ENCODE results near the gene UST.

UST gene

GRCh38 chr6:149074832-149075258 lies 328.0 kb downstream of the UST start:
- Histone ChIP-seq H3K27me3 (ENCODE audit: insufficient read depth, low read depth) (no peaks in the 10 kb centered on the region), H3K4me2 (no peak overlapping the region), H3K9ac (no peak overlapping the region), H3K4me1 (ENCODE audit: low read depth, poor library complexity, severe bottlenecking) (no peaks in the 10 kb centered on the region), H3K79me2 (ENCODE audit: insufficient read depth, low read depth) (no peaks in the 10 kb centered on the region), H3K4me3 (IDR thresholded peaks at IDR 0.05; ENCODE audit: insufficient read depth, low read depth, low read length) (no peak overlapping the region), H4K20me1 (ENCODE audit: insufficient read depth) (no peaks in the 10 kb centered on the region), H3K36me3 (ENCODE audit: insufficient read depth) (no peaks in the 10 kb centered on the region), H2AFZ (ENCODE audit: low read depth) (no peak overlapping the region), H3K27ac (no peak overlapping the region)
- TF ChIP-seq CTCF (conservative IDR thresholded peaks at IDR 0.05; ENCODE audit: low read depth, low read length): no peak

- no peak overlapping the region for H3K27ac ChIP-seq
- no peak overlapping the region for H3K4me3 ChIP-seq (IDR thresholded peaks at IDR 0.05; ENCODE audit: insufficient read depth, low read depth, low read length)
- no peaks in the 10 kb centered on the region for H3K27me3 ChIP-seq (ENCODE audit: insufficient read depth, low read depth)
- H2AFZ ChIP-seq (ENCODE audit: low read depth): no peak overlapping the region
- H4K20me1 ChIP-seq (ENCODE audit: insufficient read depth): no peaks in the 10 kb centered on the region
- no peak overlapping the region for H3K9ac ChIP-seq
- H3K79me2 ChIP-seq (ENCODE audit: insufficient read depth, low read depth): no peaks in the 10 kb centered on the region
- H3K36me3 ChIP-seq (ENCODE audit: insufficient read depth): no peaks in the 10 kb centered on the region
- no peak for TF ChIP-seq CTCF (conservative IDR thresholded peaks at IDR 0.05; ENCODE audit: low read depth, low read length)
- H3K4me2 ChIP-seq: no peak overlapping the region
- H3K4me1 ChIP-seq (ENCODE audit: low read depth, poor library complexity, severe bottlenecking): no peaks in the 10 kb centered on the region
These were observed 329.0 kb downstream of the UST start for GRCh38 chr6:149075616-149076354.

- Histone ChIP-seq H3K36me3 (ENCODE audit: insufficient read depth) (no peaks in the 10 kb centered on the region), H4K20me1 (ENCODE audit: insufficient read depth) (no peaks in the 10 kb centered on the region), H3K9ac (no peak overlapping the region), H3K4me1 (ENCODE audit: low read depth, poor library complexity, severe bottlenecking) (no peaks in the 10 kb centered on the region), H3K4me3 (IDR thresholded peaks at IDR 0.05; ENCODE audit: insufficient read depth, low read depth, low read length) (no peak overlapping the region), H3K4me2 (no peak overlapping the region), H3K27me3 (ENCODE audit: insufficient read depth, low read depth) (no peaks in the 10 kb centered on the region), H2AFZ (ENCODE audit: low read depth) (no peak overlapping the region), H3K79me2 (ENCODE audit: insufficient read depth, low read depth) (no peaks in the 10 kb centered on the region), H3K27ac (no peak overlapping the region)
- no peak for TF ChIP-seq CTCF (conservative IDR thresholded peaks at IDR 0.05; ENCODE audit: low read depth, low read length)
These were observed 329.5 kb downstream of the UST start for GRCh38 chr6:149076355-149076734.

GRCh38 chr6:149077208-149077607 lies 330.4 kb downstream of the UST start:
- no peaks in the 10 kb centered on the region for H3K4me1 ChIP-seq (ENCODE audit: low read depth, poor library complexity, severe bottlenecking)
- H3K4me2 ChIP-seq: no peak overlapping the region
- H3K36me3 ChIP-seq (ENCODE audit: insufficient read depth): no peaks in the 10 kb centered on the region
- H2AFZ ChIP-seq (ENCODE audit: low read depth): no peak overlapping the region
- no peak for TF ChIP-seq CTCF (conservative IDR thresholded peaks at IDR 0.05; ENCODE audit: low read depth, low read length)
- H4K20me1 ChIP-seq (ENCODE audit: insufficient read depth): no peaks in the 10 kb centered on the region
- H3K9ac ChIP-seq: no peak overlapping the region
- no peaks in the 10 kb centered on the region for H3K27me3 ChIP-seq (ENCODE audit: insufficient read depth, low read depth)
- no peak overlapping the region for H3K4me3 ChIP-seq (IDR thresholded peaks at IDR 0.05; ENCODE audit: insufficient read depth, low read depth, low read length)
- H3K79me2 ChIP-seq (ENCODE audit: insufficient read depth, low read depth): no peaks in the 10 kb centered on the region
- H3K27ac ChIP-seq: no peak overlapping the region

All from KMS-11 (cell line).